PC-9 (cell line): ENCODE measurements around the gene NISCH. TPM values are rescaled to one million over a fixed set of nuclear protein-coding genes. Genes with fewer than 3 reads are reported as not detected.

Experiments used
- BruUV-seq: library from RNA; stranded (reverse); fragments of 400-500 nt; replicated peaks from 2 replicates; lab custom pipeline; 2021; lab: Mats Ljungman, UMichigan
- CTCF ChIA-PET: fragments of 300-600 bp; sonication (Branson Sonifier 250); formaldehyde crosslinking; loops from one replicate; lab custom pipeline; 2022; ENCODE audit warnings: antibody characterized with exemption; lab: Charles Lee
- POLR2A ChIA-PET: fragments of 300-600 bp; sonication (Branson Sonifier 250); formaldehyde crosslinking; loops from one replicate; lab custom pipeline; 2022; ENCODE audit warnings: antibody characterized with exemption; ENCODE audit not compliant: unreplicated experiment; lab: Charles Lee
- DNase-seq, 2 experiments: peaks; one replicate each; pipeline versions ENCODE4 v3.0.0 to v3.0.0-alpha.2; 2015 to 2022; ENCODE audit warnings: mixed read lengths in 1 of 2
- H2AFZ ChIP-seq: fragments of 200-600 bp; sonication (generic); 2 replicates; pipeline ENCODE4 v1.8.1; 2017; ENCODE audit warnings: antibody characterized with exemption
- H3F3A ChIP-seq: fragments of 200-600 bp; sonication (generic); 2 replicates; pipeline ENCODE4 v1.8.1; 2017; ENCODE audit warnings: antibody characterized with exemption, mild to moderate bottlenecking, low read depth; ENCODE audit not compliant: insufficient read depth
- H3K27ac ChIP-seq: fragments of 200-600 bp; sonication (generic); 2 replicates; pipeline ENCODE4 v1.6.1; 2016; ENCODE audit warnings: mixed run types
- H3K27me3 ChIP-seq: fragments of 200-600 bp; sonication (generic); 2 replicates; pipeline ENCODE4 v1.6.1; 2016; ENCODE audit warnings: low read depth, mixed run types; ENCODE audit not compliant: insufficient read depth
- H3K36me3 ChIP-seq: fragments of 200-600 bp; sonication (generic); 2 replicates; pipeline ENCODE4 v1.6.1; 2016; ENCODE audit warnings: low read depth, mixed run types
- H3K4me1 ChIP-seq: fragments of 200-600 bp; sonication (generic); replicated peaks from 2 replicates; pipeline ENCODE4 v1.6.1; 2016; ENCODE audit warnings: mixed run types; ENCODE audit not compliant: insufficient read depth
- H3K4me2 ChIP-seq: fragments of 200-600 bp; sonication (generic); 2 replicates; pipeline ENCODE4 v1.6.1; 2017; ENCODE audit warnings: mixed run types
- H3K4me3 ChIP-seq: fragments of 200-600 bp; sonication (generic); 2 replicates; pipeline ENCODE4 v1.6.1; 2016; ENCODE audit warnings: mixed run types
- H3K79me2 ChIP-seq: fragments of 200-600 bp; sonication (generic); 2 replicates; pipeline ENCODE4 v1.6.1; 2017; ENCODE audit warnings: low read depth, mixed run types
- H3K9me2 ChIP-seq: fragments of 200-600 bp; sonication (generic); 2 replicates; pipeline ENCODE4 v1.8.1; 2017; ENCODE audit warnings: mild to moderate bottlenecking; ENCODE audit not compliant: insufficient read depth
- H3K9me3 ChIP-seq: fragments of 200-600 bp; sonication (generic); 2 replicates; pipeline ENCODE4 v1.8.1; 2016; ENCODE audit warnings: low read depth; ENCODE audit not compliant: insufficient read depth
- H4K20me1 ChIP-seq: fragments of 200-600 bp; sonication (generic); 2 replicates; pipeline ENCODE4 v1.8.1; 2017; ENCODE audit not compliant: insufficient read depth
- CTCF ChIP-seq: fragments of 200-600 bp; sonication (generic); conservative IDR thresholded peaks from 2 replicates; pipeline ENCODE4 v1.6.1; 2017; ENCODE audit warnings: mixed run types, antibody characterized with exemption, mild to moderate bottlenecking, moderate library complexity
- EZH2 ChIP-seq: fragments of 200-600 bp; sonication (generic); IDR thresholded peaks from 2 replicates; pipeline ENCODE4 v1.8.0; 2017; ENCODE audit warnings: antibody characterized with exemption, low read depth
- intact Hi-C: fragments of 100-400 bp; cut with micrococcal nuclease; formaldehyde crosslinking; loops from one replicate; pipeline ENCODE4 v1.10.0; 2022; ENCODE audit not compliant: unreplicated experiment
- total RNA-seq: library from RNA; stranded (reverse); gene quantifications from 2 replicates; pipeline ENCODE4 v1.2.3, GENCODE V29; 2021

Gene NISCH
- total RNA-seq, 1 experiment from 2014 or later: 66.1 TPM

- H2AFZ ChIP-seq: no peak overlapping the region
- H3K9me3 ChIP-seq: no peaks in the 10 kb centered on the region
- no peak overlapping the region for H3K27ac ChIP-seq
- no peaks in the 10 kb centered on the region for H3F3A ChIP-seq
- peaks cover 9% of the 10 kb centered on the region; the same call in 1 of the 2 replicates for H3K4me1 ChIP-seq
- ChIA-PET POLR2A (no interaction called here), CTCF (interaction anchor here (1.1 kb wide), 1 partner anchor 15 kb away, joined by 6 read pairs; no protein-coding TSS in a partner anchor)
- no peaks in the 10 kb centered on the region for H3K9me2 ChIP-seq
- H3K36me3 ChIP-seq: no peaks in the 10 kb centered on the region
- no peaks in the 10 kb centered on the region for H3K79me2 ChIP-seq
- no peaks in the 10 kb centered on the region for H4K20me1 ChIP-seq
- TF ChIP-seq CTCF: no peak
- TF ChIP-seq EZH2: no peak
- H3K4me2 ChIP-seq: no peak overlapping the region
- no peak for DNase-seq
- no TSS peak for BruUV-seq
- no peak overlapping the region for H3K4me3 ChIP-seq
- intact Hi-C loops: loop anchor here (5.0 kb wide), 2 partner anchors 252 to 642 kb away; no protein-coding TSS in a partner anchor
- no peaks in the 10 kb centered on the region for H3K27me3 ChIP-seq
Measured at GRCh38 chr3:52429779-52430415, 25.5 kb upstream of the NISCH start.

GRCh38 chr3:52430416-52430810 lies 25.0 kb upstream of the NISCH start:
- Histone ChIP-seq H3K4me2 (no peak overlapping the region), H4K20me1 (no peaks in the 10 kb centered on the region), H3K27me3 (no peaks in the 10 kb centered on the region), H3K9me2 (no peaks in the 10 kb centered on the region), H3K4me3 (no peak overlapping the region), H3K4me1 (peaks cover 9% of the 10 kb centered on the region; the same call in 1 of the 2 replicates), H2AFZ (no peak overlapping the region), H3K9me3 (no peaks in the 10 kb centered on the region), H3K27ac (no peak overlapping the region), H3K79me2 (no peaks in the 10 kb centered on the region), H3K36me3 (no peaks in the 10 kb centered on the region), H3F3A (no peaks in the 10 kb centered on the region)
- intact Hi-C loops: no loop called here
- CTCF ChIA-PET: no interaction called here
- TF ChIP-seq CTCF: no peak
- no peak for TF ChIP-seq EZH2
- POLR2A ChIA-PET: no interaction called here
- no TSS peak for BruUV-seq
- DNase-seq: no peak

- H3F3A ChIP-seq: no peaks in the 10 kb centered on the region
- H3K4me2 ChIP-seq: no peak overlapping the region
- intact Hi-C loops: no loop called here
- DNase-seq: no peak
- no peaks in the 10 kb centered on the region for H3K36me3 ChIP-seq
- ChIA-PET POLR2A (interaction anchor here (0.6 kb wide), 1 partner anchor 252 kb away, joined by 51 read pairs; no protein-coding TSS in a partner anchor), CTCF (interaction anchor here (0.6 kb wide), 1 partner anchor 700 kb away, joined by 3 read pairs; no protein-coding TSS in a partner anchor)
- BruUV-seq: no TSS peak
- no peak overlapping the region for H3K27ac ChIP-seq
- no peaks in the 10 kb centered on the region for H4K20me1 ChIP-seq
- H3K27me3 ChIP-seq: no peaks in the 10 kb centered on the region
- no peaks in the 10 kb centered on the region for H3K9me2 ChIP-seq
- TF ChIP-seq EZH2 (no peak), CTCF (no peak)
- no peaks in the 10 kb centered on the region for H3K79me2 ChIP-seq
- no peak overlapping the region for H2AFZ ChIP-seq
- H3K4me3 ChIP-seq: no peak overlapping the region
- no peaks in the 10 kb centered on the region for H3K9me3 ChIP-seq
- H3K4me1 ChIP-seq: peaks cover 9% of the 10 kb centered on the region; the same call in 1 of the 2 replicates
Measured at GRCh38 chr3:52431459-52432223, 23.8 kb upstream of the NISCH start.
